Measurements from ENCODE around the gene COL27A1. TPM values are rescaled to one million over a fixed set of nuclear protein-coding genes. Genes with fewer than 3 reads are reported as not detected.

The COL27A1 gene
- total and polyA plus RNA-seq, 2 donors (not counting 1 experiment from before 2014, with no cell fraction given): 0.16 to 0.27 TPM

DNA sequence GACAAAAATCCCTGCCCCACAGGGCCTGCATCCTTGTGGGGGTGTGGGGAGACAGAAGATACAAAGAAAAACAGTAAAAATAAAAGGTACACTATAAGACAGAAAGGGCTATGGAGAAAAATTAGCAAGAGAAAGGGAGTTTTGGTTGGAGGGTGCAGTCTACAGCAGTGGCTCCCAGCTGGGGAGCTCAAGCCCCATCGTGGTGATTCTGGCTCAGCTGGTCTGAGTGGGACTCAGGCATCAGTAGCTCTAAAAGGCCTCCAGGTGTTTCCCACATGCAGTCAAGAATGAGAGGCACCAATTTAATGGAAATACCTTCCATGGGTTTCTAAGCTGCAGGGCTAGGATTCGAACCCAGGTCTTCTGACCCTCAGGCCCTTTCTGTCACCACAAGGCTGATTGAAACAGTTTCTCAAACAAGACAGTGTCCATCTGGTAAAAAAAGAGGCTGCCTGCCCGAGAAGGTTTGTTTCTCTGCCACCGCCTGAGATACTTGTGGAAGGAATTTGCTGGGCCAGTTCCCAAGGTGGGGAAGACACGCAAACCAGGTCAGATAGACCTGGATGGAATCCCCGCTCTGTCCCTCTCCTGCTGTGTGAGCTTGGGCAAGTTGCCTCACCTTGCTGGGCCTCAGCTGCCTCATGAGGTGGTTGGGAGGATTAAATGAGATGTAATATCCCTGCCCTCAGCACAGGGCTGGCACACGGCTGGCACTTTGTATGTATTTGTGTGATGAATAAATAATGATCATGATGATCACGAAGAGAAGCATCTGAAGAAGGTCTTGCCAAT, 43.1 kb downstream of the COL27A1 start:
- CTCF ChIA-PET: interaction anchor here (0.5 kb wide), 1 partner anchor 153 kb away, joined by 3 read pairs; no protein-coding TSS in a partner anchor
- H2AFZ ChIP-seq (ENCODE audit: insufficient read depth, low read depth, low read length, poor library complexity, severe bottlenecking): no peak overlapping the region
- H3K79me2 ChIP-seq (ENCODE audit: control insufficient read depth, insufficient read depth, low read length): no peaks in the 10 kb centered on the region
- H3K4me2 ChIP-seq (replicated peaks; ENCODE audit: low read depth, low read length, poor library complexity, severe bottlenecking): no peak overlapping the region
- no peaks in the 10 kb centered on the region for H3K27me3 ChIP-seq (replicated peaks in 1 of 4; ENCODE audit: control extremely low read depth in 1 of 4, control insufficient read depth in 3 of 4, insufficient read depth in 4 of 4, low read length in 3 of 4)
- no peaks in the 10 kb centered on the region for H3K9me3 Mint-ChIP-seq (ENCODE audit: insufficient read depth)
- POLR2A ChIA-PET: no interaction called here
- H3K27ac Mint-ChIP-seq: no peak overlapping the region
- H3K4me3 ChIP-seq (ENCODE audit: control extremely low read depth in 1 of 5, extremely low read depth in 1 of 5, insufficient read depth in 1 of 5, low read depth in 2 of 5, low read length in 4 of 5): no peak overlapping the region
- DNase-seq (no peak), ATAC-seq (ENCODE audit: low read depth) (no peak)
- no peaks in the 10 kb centered on the region for H3K9me3 ChIP-seq (ENCODE audit: control extremely low read depth in 1 of 3, control insufficient read depth in 2 of 3, insufficient read depth in 1 of 3, low read length in 2 of 3)
- no peak overlapping the region for H3K4me3 Mint-ChIP-seq
- no peak overlapping the region for H3K27ac ChIP-seq (ENCODE audit: low read length in 2 of 2)
- TF ChIP-seq EZH2 (IDR thresholded peaks at IDR 0.05; ENCODE audit: borderline replicate concordance, insufficient read depth, low read depth, low read length, poor library complexity, severe bottlenecking) (no peak), CTCF (IDR thresholded peaks at IDR 0.05) (no peak)
- no peaks in the 10 kb centered on the region for H3K4me1 Mint-ChIP-seq
- peaks cover 11% of the 10 kb centered on the region for H3K27me3 Mint-ChIP-seq
- no peak overlapping the region for H3K9ac ChIP-seq (ENCODE audit: low read length)
- H3K36me3 ChIP-seq (replicated peaks in 1 of 2; ENCODE audit: control extremely low read depth in 1 of 2, control insufficient read depth in 1 of 2, extremely low read depth in 1 of 2, insufficient read depth in 2 of 2, low read length in 1 of 2): no peaks in the 10 kb centered on the region
- H4K20me1 ChIP-seq (ENCODE audit: control insufficient read depth, insufficient read depth, low read length, poor library complexity, severe bottlenecking): no peaks in the 10 kb centered on the region
- WGBS (ENCODE audit: insufficient coverage): 73% methylated on average over 7 of the region's 8 CpGs
- H3K4me1 ChIP-seq (ENCODE audit: control insufficient read depth in 2 of 2, insufficient read depth in 2 of 2, low read length in 2 of 2): no peaks in the 10 kb centered on the region
- intact Hi-C loops (cut with micrococcal nuclease): no loop called here

GRCh38 chr9:114200721-114201300, 45.5 kb downstream of the COL27A1 start:
- no peaks in the 10 kb centered on the region for H3K27me3 ChIP-seq (replicated peaks in 1 of 4; ENCODE audit: control extremely low read depth in 1 of 4, control insufficient read depth in 3 of 4, insufficient read depth in 4 of 4, low read length in 3 of 4)
- no peak overlapping the region for H2AFZ ChIP-seq (ENCODE audit: insufficient read depth, low read depth, low read length, poor library complexity, severe bottlenecking)
- ATAC-seq (ENCODE audit: low read depth) (no peak), DNase-seq (no peak)
- no peak for TF ChIP-seq EZH2 (IDR thresholded peaks at IDR 0.05; ENCODE audit: borderline replicate concordance, insufficient read depth, low read depth, low read length, poor library complexity, severe bottlenecking)
- intact Hi-C loops (cut with micrococcal nuclease): no loop called here
- H3K4me1 ChIP-seq (ENCODE audit: control insufficient read depth in 2 of 2, insufficient read depth in 2 of 2, low read length in 2 of 2): no peaks in the 10 kb centered on the region
- Mint-ChIP-seq H3K27ac (no peak overlapping the region), H3K4me1 (no peaks in the 10 kb centered on the region), H3K4me3 (no peak overlapping the region), H3K9me3 (ENCODE audit: insufficient read depth) (no peaks in the 10 kb centered on the region), H3K27me3 (peaks cover 4% of the 10 kb centered on the region)
- H3K4me3 ChIP-seq (ENCODE audit: control extremely low read depth in 1 of 5, extremely low read depth in 1 of 5, insufficient read depth in 1 of 5, low read depth in 2 of 5, low read length in 4 of 5): no peak overlapping the region
- no peaks in the 10 kb centered on the region for H3K36me3 ChIP-seq (replicated peaks in 1 of 2; ENCODE audit: control extremely low read depth in 1 of 2, control insufficient read depth in 1 of 2, extremely low read depth in 1 of 2, insufficient read depth in 2 of 2, low read length in 1 of 2)
- ChIA-PET CTCF (no interaction called here), POLR2A (no interaction called here)
- H3K79me2 ChIP-seq (ENCODE audit: control insufficient read depth, insufficient read depth, low read length): no peaks in the 10 kb centered on the region
- H3K9me3 ChIP-seq (ENCODE audit: control extremely low read depth in 1 of 3, control insufficient read depth in 2 of 3, insufficient read depth in 1 of 3, low read length in 2 of 3): no peaks in the 10 kb centered on the region
- 92% methylated on average over 16 of the region's 17 CpGs for WGBS (ENCODE audit: insufficient coverage)
- no peaks in the 10 kb centered on the region for H4K20me1 ChIP-seq (ENCODE audit: control insufficient read depth, insufficient read depth, low read length, poor library complexity, severe bottlenecking)
- no peak overlapping the region for H3K27ac ChIP-seq (ENCODE audit: low read length in 2 of 2)
- H3K4me2 ChIP-seq (replicated peaks; ENCODE audit: low read depth, low read length, poor library complexity, severe bottlenecking): no peak overlapping the region
- no peak overlapping the region for H3K9ac ChIP-seq (ENCODE audit: low read length)
